Upper lobe of left lung (tissue), 4 donors: ENCODE results near the gene COL11A2.

Experiments used
- CTCF ChIP-seq, 6 experiments: fragments of 450-650 bp in 4 of 6; fragments of 200-600 bp in 2 of 6; sonication (generic) in 2 of 6; IDR thresholded peaks; one replicate each; pipeline ENCODE4 v1.5.1; 2016 to 2019; ENCODE audit warnings: antibody characterized with exemption in 6 of 6
- EP300 ChIP-seq, 4 donors: sonication (generic); formaldehyde crosslinking; IDR thresholded peaks; one replicate each; pipeline ENCODE4 v1.5.1; 2017; ENCODE audit warnings: antibody characterized with exemption in 4 of 4, control low read depth in 2 of 4
- POLR2A ChIP-seq, 4 donors: fragments of 450-650 bp; IDR thresholded peaks; one replicate each; pipeline ENCODE4 v1.5.1; 2016 to 2017; ENCODE audit warnings: antibody characterized with exemption in 4 of 4, mild to moderate bottlenecking in 2 of 4
- POLR2AphosphoS5 ChIP-seq, 2 donors: sonication (generic); formaldehyde crosslinking; IDR thresholded peaks; one replicate each; pipeline ENCODE4 v1.5.1; 2017; ENCODE audit warnings: antibody characterized with exemption in 2 of 2

- TF ChIP-seq CTCF (IDR thresholded peaks at IDR 0.05) = no peak
- TF ChIP-seq EP300 (IDR thresholded peaks at IDR 0.05) = no peak
- TF ChIP-seq POLR2AphosphoS5 (IDR thresholded peaks at IDR 0.05) = no peak
- TF ChIP-seq POLR2A (IDR thresholded peaks at IDR 0.05) = no peak
Observed at GRCh38 chr6:33206864-33207551, 14.7 kb upstream of the COL11A2 start.
